DMS79 treated with DMSO at 0.1 percent for 48 hours (cell line): ENCODE measurements around the gene PAX7.
"Not testable (repeated sequence)": the region's sequence is repeated elsewhere in the genome, so short reads cannot be mapped to it uniquely, and the experiment has no call there.

Experiments
- DNase-seq: peaks from one replicate; lab custom pipeline; 2025; lab: John Stamatoyannopoulos, UW

The PAX7 gene

DNA sequence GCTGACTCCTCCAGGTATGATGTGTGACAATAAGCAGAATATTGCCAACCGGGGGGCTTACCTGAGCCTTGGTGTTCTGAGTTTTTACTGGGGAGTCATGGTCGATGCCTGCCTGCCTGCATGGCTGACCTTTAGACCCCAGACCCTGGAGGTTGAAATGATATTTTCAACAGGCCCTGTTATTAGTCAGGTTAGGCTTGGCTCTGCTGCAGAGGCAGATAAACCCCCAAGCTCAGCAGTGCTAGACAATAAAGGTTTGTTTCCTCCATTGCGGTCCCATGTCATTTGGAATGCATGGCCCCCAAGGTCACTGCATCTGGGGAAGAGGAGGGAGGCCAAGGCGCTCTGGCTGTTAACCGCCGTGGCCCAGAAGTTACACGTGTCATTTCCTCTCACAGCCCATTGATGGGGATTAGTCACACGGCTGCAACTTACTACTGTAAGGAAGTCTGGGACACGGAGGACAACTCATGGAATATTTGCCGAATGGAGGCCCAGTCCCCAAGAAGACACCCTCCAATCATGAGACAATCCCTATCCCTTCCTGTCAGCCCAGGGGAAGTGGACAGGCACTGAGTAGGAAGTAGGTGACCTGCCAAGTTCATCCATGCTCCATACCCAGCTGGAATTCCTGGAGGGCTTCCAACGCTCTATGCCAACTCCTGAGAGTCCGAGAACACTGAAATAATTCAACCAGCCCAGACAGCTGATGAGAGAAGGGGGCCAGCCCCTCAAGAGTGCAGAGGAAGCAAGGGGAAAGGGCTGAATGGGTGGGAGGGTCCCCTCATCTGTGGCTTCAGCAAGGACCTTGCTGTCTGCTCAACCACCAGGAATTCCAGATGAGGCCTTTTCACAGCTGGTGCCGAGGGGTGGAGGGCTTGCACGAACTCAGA lies 131.5 kb downstream of the PAX7 start:
- no peak for DNase-seq

DNA sequence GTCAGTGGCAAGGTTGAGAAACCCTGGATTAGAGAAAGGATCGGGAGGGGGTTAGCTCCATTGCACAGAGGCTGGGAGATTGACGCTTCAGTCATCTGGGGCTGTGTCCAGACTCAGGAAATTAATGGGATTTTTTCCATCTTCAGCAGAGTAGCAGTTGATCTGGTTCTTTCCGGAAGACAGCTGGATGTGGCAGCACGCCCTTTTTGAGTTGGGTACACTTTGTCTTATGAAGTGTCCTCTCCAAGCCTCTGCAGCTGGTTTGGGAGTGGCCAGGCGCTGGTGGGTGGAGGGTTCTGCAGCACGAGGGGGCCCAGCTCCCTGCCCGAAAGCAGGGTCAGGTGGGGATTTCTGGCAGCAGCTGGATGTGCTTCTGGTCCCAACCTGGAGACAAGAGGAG lies 133.7 kb downstream of the PAX7 start:
- DNase-seq = peak; percentile 50

DNA sequence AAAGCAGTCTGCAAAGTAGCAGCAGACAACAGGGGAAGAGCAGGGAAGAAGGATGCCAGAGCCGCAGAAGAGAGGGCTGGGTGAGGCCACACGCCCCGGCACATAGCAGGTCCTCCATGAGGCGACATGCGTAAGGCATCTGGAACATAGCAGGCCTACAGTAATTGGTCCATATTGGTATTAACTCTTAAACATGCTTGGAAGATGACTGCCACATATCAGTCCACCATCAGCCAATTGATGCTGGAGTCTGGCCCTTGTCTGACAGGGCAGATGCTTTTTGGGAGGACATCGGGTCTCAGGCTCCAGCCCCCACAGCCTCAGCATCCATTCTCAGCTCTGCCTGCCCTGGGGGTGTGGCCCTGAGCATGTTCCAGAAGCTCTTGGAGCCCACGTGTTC lies 135.1 kb downstream of the PAX7 start:
- DNase-seq = no peak

DNA sequence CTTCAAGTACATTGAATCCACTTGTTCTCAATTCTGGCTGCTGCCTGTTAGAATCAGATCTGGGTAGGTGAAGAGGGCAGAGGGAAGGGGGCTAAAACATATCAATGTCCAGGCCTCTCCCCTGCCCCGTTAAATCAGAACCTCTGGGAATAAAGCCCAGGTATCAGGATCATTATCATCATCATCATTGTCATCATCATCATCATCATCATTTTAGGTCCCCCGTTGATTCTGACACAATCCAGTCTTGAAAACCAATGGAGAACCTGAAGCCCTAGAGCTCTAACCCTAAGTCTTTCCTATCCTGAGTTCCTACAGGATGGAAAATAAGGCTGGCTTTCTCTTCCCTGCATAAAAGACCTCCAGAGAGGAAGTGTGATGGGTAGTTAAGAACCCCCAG lies 135.7 kb downstream of the PAX7 start:
- no peak for DNase-seq

DNA sequence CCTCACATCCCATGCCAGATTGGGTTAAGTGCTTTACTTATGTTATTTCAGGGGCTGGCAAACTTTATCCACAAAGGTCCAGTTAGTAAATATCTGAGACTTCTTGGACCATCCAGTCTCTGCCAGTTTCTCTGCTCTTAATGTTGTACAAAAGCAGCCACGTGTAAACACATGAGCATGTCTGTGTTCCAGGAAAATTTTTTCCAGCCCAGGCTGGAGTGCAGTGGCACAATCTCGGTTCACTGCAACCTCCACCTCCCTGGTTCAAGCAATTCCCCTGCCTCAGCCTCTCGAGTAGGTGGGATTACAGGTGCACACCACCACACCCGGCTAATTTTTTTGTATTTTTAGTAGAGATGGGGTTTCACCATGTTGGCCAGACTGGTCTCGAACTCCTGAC lies 136.9 kb downstream of the PAX7 start:
- DNase-seq = not testable (repeated sequence)

DNA sequence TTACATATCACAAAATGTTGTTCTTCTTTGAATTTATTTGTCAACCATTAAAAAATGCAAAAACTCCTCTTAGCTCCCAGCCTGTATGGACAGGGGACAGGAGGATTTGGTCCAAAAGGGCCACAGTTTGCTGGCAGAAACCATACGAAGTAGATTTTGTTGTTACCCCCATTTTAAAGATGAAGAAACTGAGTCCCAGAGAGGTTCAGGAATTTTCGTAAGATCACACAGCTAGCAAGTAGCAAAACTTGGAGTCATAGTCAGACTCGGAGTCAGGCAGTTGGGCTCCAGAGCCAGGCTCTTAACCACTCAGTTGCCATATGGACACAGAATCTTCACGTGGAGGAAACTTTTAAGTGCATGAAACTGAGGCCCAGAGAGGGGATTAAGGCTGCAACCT lies 137.4 kb downstream of the PAX7 start:
- no peak for DNase-seq

DNA sequence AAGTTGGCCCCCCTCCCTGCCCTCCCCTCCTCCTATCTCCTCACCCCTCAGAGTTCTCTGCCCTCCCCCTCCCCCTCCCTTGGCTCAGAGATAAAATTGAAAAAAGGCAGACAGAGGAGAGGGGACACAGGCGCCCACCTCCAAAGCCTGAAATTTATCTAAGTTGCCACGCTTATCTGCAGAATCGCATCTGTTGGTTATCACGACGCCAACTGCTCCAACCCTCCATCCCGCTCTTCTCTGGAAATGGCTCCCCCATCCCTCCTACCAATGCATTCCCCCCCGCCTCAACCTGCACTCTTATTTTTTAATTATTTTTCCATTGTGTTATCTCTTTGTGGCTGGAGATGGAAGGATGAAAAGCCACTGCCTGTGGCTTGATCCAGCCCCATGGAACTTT lies 138.5 kb downstream of the PAX7 start:
- no peak for DNase-seq

DNA sequence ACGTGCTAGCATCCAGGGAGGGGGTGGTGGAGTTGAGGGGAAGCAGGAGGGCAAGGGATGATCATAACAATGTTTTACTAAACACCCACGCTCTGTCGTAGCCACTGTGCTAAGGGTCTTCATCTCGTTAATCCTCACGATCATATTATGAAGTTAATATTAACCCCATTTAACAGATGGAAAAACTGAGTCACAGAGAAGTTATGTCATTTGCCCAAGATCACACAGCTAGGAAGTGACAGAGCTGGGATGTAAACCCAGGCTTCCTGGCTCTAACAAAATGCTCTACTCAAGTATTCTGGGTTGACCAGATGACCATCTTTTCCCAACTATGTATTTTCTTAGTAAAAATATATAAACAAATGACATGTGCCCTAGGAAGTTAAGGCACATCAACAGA lies 140.2 kb downstream of the PAX7 start:
- DNase-seq = no peak

DNA sequence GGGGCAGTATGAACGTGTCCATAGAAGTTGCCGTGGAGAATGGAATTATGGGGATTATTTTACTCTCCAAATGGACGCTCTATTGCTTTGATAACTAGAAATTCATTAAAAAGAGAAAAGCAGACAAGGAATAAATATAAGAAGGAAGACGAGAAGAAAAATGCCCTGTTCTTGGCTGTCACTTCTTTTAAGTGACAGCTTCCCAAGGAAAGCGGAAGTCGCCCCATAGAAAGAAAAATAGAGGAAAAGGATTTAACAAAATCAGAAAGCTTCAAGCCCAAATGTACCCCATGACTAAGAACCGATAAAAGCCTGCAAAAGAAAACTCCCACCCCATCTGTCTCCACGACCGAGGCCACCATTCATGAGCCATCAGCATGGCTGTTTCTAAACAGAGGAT lies 143.1 kb downstream of the PAX7 start:
- no peak for DNase-seq

DNA sequence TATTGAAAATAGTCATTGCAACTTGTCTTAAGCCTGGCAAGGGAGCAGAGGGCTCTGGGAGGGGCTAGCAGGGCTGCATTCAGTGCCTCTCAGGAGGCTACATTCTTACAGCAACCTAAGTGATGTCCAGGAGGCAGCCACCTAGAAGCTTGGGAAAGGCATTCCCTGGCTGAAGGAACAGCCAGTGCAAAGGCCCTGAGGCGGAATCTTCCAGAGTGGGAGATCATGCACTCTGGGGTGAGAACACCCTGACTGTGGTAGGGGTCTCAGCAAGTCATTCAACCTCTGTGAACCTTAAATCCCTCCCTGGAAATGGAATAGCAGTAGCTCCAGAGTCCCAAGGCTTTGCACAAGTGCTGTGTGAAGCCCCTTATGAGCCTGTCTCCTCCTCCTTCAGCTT lies 144.7 kb downstream of the PAX7 start:
- DNase-seq = no peak

DNA sequence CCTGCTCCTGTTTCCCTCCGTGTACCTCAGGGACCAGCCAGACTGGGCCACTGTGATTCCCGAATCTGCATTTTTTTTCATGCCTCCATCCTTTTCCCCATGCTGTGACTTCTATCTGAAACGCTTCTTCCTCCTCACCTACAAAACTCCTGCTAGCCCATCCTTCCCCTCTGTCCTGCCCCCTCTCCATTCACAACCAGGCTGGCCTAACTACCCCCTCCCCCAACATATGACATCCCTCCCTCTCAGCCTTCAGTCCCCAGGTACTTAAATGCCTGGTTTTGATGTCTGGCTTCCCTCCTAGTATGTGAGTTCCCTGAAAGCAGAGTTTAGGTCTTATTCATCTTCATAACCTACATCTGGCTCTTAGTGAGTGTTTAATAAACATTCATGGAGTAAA lies 146.1 kb downstream of the PAX7 start:
- DNase-seq = no peak

DNA sequence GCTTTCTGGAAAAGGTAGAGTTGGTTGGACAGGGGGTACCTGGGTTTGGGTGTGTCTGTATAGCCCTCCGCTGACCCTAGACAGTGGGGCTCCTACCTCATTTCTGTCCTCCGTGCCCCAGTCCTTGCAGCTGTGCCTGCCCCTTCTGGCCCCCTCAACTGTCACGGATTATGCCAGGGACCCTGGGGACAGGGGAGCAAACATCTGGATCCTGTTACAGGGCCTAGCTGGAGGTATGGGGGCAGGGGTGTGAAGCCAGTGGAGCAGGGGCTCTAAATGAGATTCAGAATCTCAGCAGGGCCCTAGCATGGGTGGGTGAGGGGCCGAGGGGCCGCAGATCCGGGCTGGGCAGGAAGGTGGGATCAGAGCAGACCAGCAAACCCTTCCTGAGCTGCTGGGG lies 147.8 kb downstream of the PAX7 start:
- no peak for DNase-seq

DNA sequence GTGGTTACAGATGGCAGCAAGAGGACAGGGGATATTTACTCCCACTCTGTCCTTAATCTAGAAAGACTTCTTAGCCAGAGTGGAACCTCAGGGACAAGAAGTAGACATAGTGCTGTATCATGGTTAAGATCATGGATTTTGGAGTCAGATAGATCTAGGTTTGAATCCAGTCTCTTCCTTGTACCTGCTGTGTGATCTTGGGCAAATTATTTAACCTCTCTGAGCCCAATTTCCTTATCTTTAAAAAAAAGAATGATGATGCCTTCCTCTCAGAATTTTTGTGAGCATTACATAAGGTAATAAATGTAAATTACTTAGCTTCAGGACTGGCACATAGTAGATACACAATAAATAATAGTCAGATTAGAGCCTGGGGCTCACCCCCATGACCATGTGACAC lies 150.4 kb downstream of the PAX7 start:
- DNase-seq = no peak

DNA sequence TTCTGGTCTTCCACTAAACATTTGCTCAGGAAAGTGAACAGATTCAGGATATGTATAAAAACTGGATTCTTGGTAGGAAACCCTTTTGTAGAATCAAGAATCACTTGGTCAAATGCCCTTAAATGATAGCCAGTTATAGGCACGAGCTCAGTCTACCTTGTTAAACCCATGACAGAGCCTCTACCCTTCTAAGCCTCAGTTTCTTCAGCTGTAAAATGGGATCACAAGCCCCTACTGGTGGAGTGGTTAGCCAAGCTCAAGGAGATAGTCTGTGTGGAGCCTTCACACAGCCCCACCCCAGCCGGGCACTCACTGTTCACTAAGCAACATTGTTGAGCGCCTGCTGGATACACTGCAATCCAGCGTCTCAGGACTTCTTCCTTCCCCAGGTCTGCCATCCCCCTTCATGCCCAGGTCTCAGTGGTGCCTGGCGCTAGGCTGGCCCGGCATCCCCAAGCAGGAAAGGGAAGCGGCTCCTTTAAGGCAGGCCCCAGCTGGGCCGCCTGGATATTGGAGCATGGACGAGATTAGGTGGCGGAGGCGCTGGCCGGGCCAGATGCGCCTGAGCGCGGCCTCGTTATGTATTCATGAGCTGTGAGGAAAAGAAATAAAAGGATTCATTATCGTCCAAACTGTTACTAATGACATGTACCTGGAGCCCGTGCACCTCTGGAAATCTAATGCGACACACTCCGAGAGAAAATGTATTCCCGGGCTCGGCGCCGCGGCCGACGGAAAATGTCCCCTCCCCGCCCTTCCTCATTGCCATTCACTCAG lies 153.2 kb downstream of the PAX7 start:
- no peak for DNase-seq

DNA sequence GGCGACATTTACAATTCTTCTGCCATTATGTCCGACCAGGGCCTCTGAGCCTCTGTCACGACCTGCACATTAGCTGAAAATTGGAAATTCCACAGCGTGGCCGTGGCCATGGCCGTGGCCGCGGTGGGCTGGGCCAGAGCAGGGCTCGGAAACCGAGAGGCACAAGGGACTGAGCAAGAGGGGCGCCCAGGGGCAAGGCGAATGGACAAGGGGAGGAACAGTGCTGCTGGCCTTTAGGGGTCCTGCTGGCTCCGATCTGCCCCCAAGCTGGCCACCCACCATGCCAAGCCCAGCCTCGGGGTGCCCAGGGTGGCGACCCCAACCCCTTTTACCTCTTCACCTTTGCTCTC lies 153.8 kb downstream of the PAX7 start:
- no peak for DNase-seq

DNA sequence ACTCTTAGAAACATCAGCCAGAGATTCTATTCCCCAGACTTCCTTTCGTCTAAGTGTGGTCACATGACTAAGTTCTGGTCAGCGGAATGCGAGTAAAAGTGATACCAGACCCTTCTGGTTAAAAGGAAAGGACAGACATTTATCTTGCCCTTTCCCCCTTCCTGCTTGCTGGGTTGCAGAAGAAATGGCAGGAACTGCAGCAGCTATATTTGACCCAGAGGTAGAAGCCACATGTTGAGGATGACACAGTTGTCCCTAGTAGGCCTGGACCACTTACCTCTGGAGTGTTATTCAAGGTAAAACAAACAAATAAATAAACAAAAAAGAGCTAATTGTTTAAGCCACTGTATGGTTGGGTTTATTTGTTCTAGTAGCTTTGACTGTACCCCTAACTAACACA lies 155.5 kb downstream of the PAX7 start:
- DNase-seq = no peak

DNA sequence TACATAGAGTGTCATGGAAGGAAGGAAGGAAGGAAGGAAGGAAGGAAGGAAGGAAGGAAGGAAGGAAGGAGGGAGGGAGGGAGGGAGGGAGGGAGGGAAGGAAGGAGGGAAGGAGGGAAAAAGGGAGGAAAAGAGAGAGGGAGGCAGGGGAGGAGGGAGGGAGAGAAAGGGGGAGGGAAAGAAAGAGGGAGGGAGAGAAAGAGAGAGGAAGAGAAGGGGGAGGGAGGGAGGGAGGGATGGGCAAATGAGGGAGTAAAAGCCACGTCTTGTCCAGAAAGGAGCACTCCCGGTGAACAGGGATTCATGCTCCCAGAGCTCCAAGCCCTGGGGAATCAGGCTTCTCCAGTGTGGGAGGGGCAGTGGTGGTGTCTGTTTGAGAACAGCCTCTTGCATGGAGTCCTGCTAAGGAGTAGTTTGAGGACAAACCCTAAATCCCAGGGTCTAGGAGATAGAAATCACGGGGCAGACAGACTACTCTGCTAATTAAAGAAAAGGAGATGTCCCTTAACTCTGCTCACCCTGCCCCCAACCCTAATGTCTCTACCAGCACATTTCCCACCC lies 157.3 kb downstream of the PAX7 start:
- DNase-seq = no peak

DNA sequence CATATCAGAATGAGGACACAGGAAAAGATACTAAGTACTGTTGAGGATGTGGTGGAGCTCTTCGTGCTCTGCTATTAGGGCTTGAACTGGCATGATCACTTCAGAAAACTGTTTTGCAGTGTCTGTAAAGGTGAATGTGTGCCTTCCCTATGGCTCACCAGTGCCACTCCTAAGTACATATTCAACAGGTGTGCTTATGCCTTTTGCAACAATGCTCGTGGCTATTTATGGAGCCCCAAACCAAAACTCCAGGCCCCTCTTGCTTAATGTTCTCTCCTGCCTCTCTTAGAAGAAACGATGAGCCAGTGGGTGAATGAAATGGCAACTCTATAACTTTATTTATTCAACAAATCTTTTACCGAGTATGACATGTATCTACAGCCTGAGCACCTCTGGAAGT lies 158.6 kb downstream of the PAX7 start:
- DNase-seq = no peak

DNA sequence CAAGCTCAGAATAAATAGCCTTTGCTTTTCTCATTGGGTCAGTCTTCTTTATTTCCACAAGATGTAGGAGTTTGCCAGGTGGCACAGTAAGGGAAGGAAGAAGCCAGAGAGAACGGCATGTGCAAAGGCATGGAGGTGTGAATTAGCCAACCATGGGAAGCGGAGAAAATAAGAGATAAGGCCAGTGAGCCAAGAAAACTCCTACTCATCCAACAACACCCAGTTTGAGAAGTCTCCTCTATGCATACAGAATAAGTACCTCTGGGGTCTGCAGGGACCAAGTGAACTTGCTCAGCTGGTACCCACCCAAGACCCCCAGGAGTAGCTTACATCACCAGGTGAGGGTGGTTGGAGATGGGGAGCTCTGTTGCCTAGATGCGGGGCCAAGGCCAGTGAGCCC lies 162.1 kb downstream of the PAX7 start:
- DNase-seq = no peak

DNA sequence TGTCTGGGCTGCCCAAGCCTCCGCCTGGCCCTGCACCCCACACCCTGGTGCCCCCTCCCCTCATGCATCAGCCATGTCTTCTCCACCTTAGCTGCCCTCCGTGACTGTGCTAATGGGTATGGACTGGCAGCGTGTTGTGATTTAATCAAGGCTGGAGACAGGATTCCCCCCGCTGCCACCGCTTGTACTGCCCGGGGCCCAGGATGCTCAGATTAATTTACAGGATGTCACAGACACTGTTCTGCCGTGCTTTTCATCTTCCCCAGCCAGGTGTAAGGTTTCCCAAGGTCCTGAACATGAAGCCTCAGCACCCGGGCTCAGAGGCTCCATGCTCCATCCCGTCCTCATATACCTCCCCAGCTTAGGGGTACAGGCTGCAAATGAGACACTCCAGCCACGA lies 162.5 kb downstream of the PAX7 start:
- DNase-seq = no peak

DNA sequence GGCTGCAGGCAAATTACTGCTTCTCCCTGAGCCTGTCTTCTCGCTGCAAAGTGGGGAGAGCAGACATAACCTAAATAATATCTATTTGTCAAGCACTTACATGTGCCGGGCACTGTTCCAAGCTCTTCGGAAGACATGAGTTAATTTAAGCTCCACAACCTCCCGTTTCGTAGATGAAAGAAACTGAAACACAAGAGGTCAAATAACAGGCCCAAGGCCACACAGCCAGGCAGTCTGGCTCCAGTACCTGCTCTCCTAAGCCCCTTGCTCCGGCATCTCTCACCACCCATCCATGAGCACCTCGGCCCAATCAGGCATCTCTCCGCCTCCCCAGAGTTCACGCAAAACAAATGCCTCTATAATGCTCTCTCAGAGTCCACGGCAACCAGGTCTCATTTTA lies 163.4 kb downstream of the PAX7 start:
- peak; percentile 36 for DNase-seq

DNA sequence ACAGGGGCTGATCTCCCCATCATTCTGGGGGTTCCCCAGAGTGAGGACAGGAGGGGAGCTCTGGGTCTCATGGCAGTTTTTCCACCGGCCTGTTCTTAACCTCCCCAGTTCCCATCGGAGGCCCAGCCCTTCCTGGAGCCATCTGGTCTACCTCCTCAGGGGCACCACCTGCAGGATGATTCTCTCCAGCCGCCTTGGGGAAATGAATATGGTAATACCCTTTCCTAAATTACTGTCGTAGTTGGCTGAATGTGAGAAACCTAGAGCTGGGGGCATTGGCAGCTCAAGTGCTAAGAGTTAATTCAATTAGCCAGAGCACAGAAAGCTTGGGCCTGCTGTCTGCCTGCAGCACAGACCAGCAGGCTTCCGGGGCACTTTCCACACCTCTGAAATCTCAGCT lies 163.9 kb downstream of the PAX7 start:
- no peak for DNase-seq

DNA sequence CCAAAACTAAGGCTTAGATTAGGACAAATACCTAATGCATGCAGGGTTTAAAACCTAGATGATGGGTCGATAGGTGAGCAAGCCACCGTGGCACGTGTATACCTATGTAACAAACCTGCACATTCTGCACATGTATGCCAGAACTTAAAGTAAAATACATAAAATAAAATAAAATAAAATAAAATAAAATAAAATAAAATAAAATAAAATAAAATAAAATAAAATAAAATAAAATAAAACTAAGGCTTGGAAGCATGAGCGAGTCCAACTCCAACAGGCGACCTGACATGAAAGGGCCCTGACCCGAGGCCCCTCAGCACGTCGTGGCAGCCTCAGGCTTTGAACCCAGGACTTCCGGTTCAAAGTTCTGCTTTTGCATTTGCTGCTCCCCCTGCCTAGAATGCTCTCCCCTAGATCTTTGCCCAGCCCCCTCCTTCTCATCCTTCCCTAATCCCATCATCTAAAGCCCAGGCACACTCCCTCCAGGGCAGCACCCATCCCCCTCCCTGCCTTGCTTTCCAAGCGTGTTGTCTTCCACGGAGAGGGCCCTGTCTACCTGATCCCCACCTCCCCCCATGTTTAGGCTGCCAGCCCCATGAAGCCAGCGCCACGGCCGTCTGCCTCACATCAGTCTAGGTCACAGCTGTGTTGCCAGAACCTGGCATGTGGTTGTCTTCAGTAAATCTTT lies 164.5 kb downstream of the PAX7 start:
- no peak for DNase-seq
